Retina (tissue), 1 donor: ENCODE results near the gene TRPM2.

Experiments used
- DNase-seq: peaks from one replicate; pipeline ENCODE4 v3.0.0-alpha.2; 2016

The TRPM2 gene

GRCh38 chr21:44487831-44488230, 134.4 kb downstream of the TRPM2 start:
- DNase-seq = no peak

GRCh38 chr21:44489962-44490361, 136.5 kb downstream of the TRPM2 start:
- DNase-seq = no peak

- no peak for DNase-seq
Measured at GRCh38 chr21:44490405-44490804, 137.0 kb downstream of the TRPM2 start.

GRCh38 chr21:44490816-44491215, 137.4 kb downstream of the TRPM2 start:
- no peak for DNase-seq
